HG03095 (cell line): Measurements from ENCODE around the gene RRP36.

Experiments
- ATAC-seq: cut with Tn5 transposase; IDR thresholded peaks from one replicate; pipeline ENCODE4 v1.9.1; 2021; ENCODE audit warnings: moderate library complexity; ENCODE audit not compliant: unreplicated experiment

RRP36 gene

GRCh38 chr6:43060755-43061633, 39.6 kb downstream of the RRP36 start:
- no peak for ATAC-seq

- ATAC-seq = no peak
These were observed 40.4 kb downstream of the RRP36 start for GRCh38 chr6:43061861-43062260.

GRCh38 chr6:43062818-43063217, 41.4 kb downstream of the RRP36 start:
- ATAC-seq = no peak

- no peak for ATAC-seq
These were observed 48.7 kb downstream of the RRP36 start for GRCh38 chr6:43070028-43070632.

- ATAC-seq = no peak
These were observed 53.6 kb downstream of the RRP36 start for GRCh38 chr6:43074847-43075669.

- no peak for ATAC-seq
These were observed 54.4 kb downstream of the RRP36 start, which contains the start of gene PTK7 for GRCh38 chr6:43075670-43076463. TSS of gene PTK7 (plus strand) at chr6:43076314. CDS start at chr6:43076489, 175 bp downstream.

- ATAC-seq = no peak
These were observed 55.3 kb downstream of the RRP36 start for GRCh38 chr6:43076464-43077332.

- no peak for ATAC-seq
These were observed 55.9 kb downstream of the RRP36 start for GRCh38 chr6:43077333-43077809.

- no peak for ATAC-seq
These were observed 56.6 kb downstream of the RRP36 start for GRCh38 chr6:43077981-43078511.

GRCh38 chr6:43078691-43079090, 57.3 kb downstream of the RRP36 start:
- ATAC-seq = no peak
